B cell (primary cell): ENCODE measurements around the gene PEX12. TPM values are rescaled to one million over a fixed set of nuclear protein-coding genes. Genes with fewer than 3 reads are reported as not detected.
"Not testable (repeated sequence)": the region's sequence is repeated elsewhere in the genome, so short reads cannot be mapped to it uniquely, and the experiment has no call there.

Experiments used
- ATAC-seq: fragments of 200-7000 bp; cut with Tn5 transposase; one replicate; pipeline ENCODE4 v1.10.0; 2021; ENCODE audit warnings: low read depth, mild to moderate bottlenecking, moderate number of reproducible peaks, moderate library complexity
- CTCF ChIA-PET: fragments of 350-600 bp; sonication (Branson Sonifier 250); formaldehyde crosslinking; loops from one replicate; lab custom pipeline; 2021; ENCODE audit warnings: antibody characterized with exemption, inconsistent platforms; lab: Charles Lee
- POLR2A ChIA-PET: fragments of 350-600 bp; sonication (Branson Sonifier 250); formaldehyde crosslinking; loops from one replicate; lab custom pipeline; 2021; ENCODE audit warnings: antibody characterized with exemption; lab: Charles Lee
- DNase-seq: peaks from one replicate; pipeline ENCODE4 v3.0.0; 2013
- H2AFZ ChIP-seq: 2 replicates; pipeline ENCODE4 v1.6.1; 2012; ENCODE audit warnings: mild to moderate bottlenecking, low read depth, low read length; ENCODE audit not compliant: insufficient read depth, poor library complexity, severe bottlenecking
- H3K27ac ChIP-seq, 2 donors: 1 replicate in 1 of 2; 2 replicates in 1 of 2; pipeline ENCODE4 v1.5.1; 2012 to 2013; ENCODE audit warnings: low read length in 2 of 2, mild to moderate bottlenecking in 2 of 2, moderate library complexity in 1 of 2
- H3K27me3 ChIP-seq, 4 experiments: fragments of 200-600 bp in 1 of 4; sonication (generic) in 1 of 4; replicated peaks in 1 of 4; 1 replicate in 2 of 4; 2 replicates in 2 of 4; pipeline versions ENCODE4 v1.6.1 to v1.7.0; 2013 to 2016; ENCODE audit warnings: low read length in 3 of 4, mild to moderate bottlenecking in 2 of 4, mixed read lengths in 1 of 4, moderate library complexity in 1 of 4; ENCODE audit not compliant: insufficient read depth in 4 of 4, control insufficient read depth in 3 of 4; ENCODE audit errors: control extremely low read depth in 1 of 4
- H3K36me3 ChIP-seq, 2 experiments: replicated peaks in 1 of 2; 1 replicate in 1 of 2; 2 replicates in 1 of 2; pipeline versions ENCODE4 v1.6.1 to v1.7.1; 2013; ENCODE audit warnings: low read length in 1 of 2; ENCODE audit not compliant: insufficient read depth in 2 of 2, control insufficient read depth in 1 of 2; ENCODE audit errors: control extremely low read depth in 1 of 2, extremely low read depth in 1 of 2
- H3K4me1 ChIP-seq, 2 donors: fragments of 200-600 bp in 1 of 2; sonication (generic) in 1 of 2; 1 replicate in 1 of 2; 2 replicates in 1 of 2; pipeline versions ENCODE4 v1.5.1 to v1.6.1; 2013 to 2017; ENCODE audit warnings: low read length in 2 of 2; ENCODE audit not compliant: control insufficient read depth in 2 of 2, insufficient read depth in 2 of 2
- H3K4me2 ChIP-seq: replicated peaks from 2 replicates; pipeline ENCODE3; 2012; ENCODE audit warnings: mild to moderate bottlenecking, low read depth, low read length; ENCODE audit not compliant: poor library complexity, severe bottlenecking
- H3K4me3 ChIP-seq, 5 experiments: fragments of 200-600 bp in 1 of 5; sonication (generic) in 1 of 5; 1 replicate in 3 of 5; 2 replicates in 2 of 5; pipeline versions ENCODE4 v1.5.1 to v1.7.0; 2011 to 2016; ENCODE audit warnings: low read length in 4 of 5, mild to moderate bottlenecking in 4 of 5, low read depth in 2 of 5, control low read depth in 1 of 5, moderate library complexity in 1 of 5; ENCODE audit not compliant: insufficient read depth in 1 of 5; ENCODE audit errors: control extremely low read depth in 1 of 5, extremely low read depth in 1 of 5
- H3K79me2 ChIP-seq: fragments of 200-600 bp; sonication (generic); one replicate; pipeline ENCODE4 v1.6.0; 2016; ENCODE audit warnings: low read length; ENCODE audit not compliant: control insufficient read depth, insufficient read depth
- H3K9ac ChIP-seq: fragments of 200-600 bp; sonication (generic); 2 replicates; pipeline ENCODE4 v1.6.1; 2017; ENCODE audit warnings: mild to moderate bottlenecking, low read length, moderate library complexity
- H3K9me3 ChIP-seq, 3 donors: one replicate each; pipeline versions ENCODE4 v1.6.1 to v1.7.1; 2013; ENCODE audit warnings: low read length in 2 of 3; ENCODE audit not compliant: control insufficient read depth in 2 of 3, insufficient read depth in 1 of 3; ENCODE audit errors: control extremely low read depth in 1 of 3
- H4K20me1 ChIP-seq: 2 replicates; pipeline ENCODE4 v1.6.0; 2012; ENCODE audit warnings: mild to moderate bottlenecking, low read length; ENCODE audit not compliant: insufficient read depth, control insufficient read depth, poor library complexity, severe bottlenecking
- H3K27ac Mint-ChIP-seq: one replicate; pipeline ENCODE4 v1.8.0; 2021; ENCODE audit warnings: mixed read lengths
- H3K27me3 Mint-ChIP-seq: one replicate; pipeline ENCODE4 v1.8.0; 2021; ENCODE audit warnings: mixed read lengths
- H3K4me1 Mint-ChIP-seq: one replicate; pipeline ENCODE4 v1.8.0; 2021; ENCODE audit warnings: mixed read lengths
- H3K4me3 Mint-ChIP-seq: one replicate; pipeline ENCODE4 v1.8.0; 2021; ENCODE audit warnings: mixed read lengths
- H3K9me3 Mint-ChIP-seq: one replicate; pipeline ENCODE4 v1.8.0; 2022; ENCODE audit warnings: mixed read lengths; ENCODE audit not compliant: insufficient read depth
- CTCF ChIP-seq: fragments of 200-600 bp; IDR thresholded peaks from one replicate; pipeline ENCODE4 v1.8.0; 2022; ENCODE audit warnings: antibody characterized with exemption, mild to moderate bottlenecking
- EZH2 ChIP-seq: IDR thresholded peaks from 2 replicates; pipeline ENCODE4 v1.6.1; 2012; ENCODE audit warnings: borderline replicate concordance, low read depth, mild to moderate bottlenecking, moderate library complexity, low read length; ENCODE audit not compliant: insufficient read depth, poor library complexity, severe bottlenecking
- WGBS: methylation state at CpG from one replicate; pipeline ENCODE4 v1.1.5; 2013; ENCODE audit warnings: missing lambda C conversion rate; ENCODE audit not compliant: insufficient coverage; 5-methylcytosine and 5-hydroxymethylcytosine counted together
- intact Hi-C: fragments of 100-400 bp; cut with micrococcal nuclease; formaldehyde crosslinking; loops from one replicate; pipeline ENCODE4 v1.10.0; 2022
- polyA plus RNA-seq: library from polyadenylated mRNA; depleted of rRNA; stranded (reverse); fragments of >200 nt; gene quantifications from 2 replicates; pipeline ENCODE4 v1.2.3, GENCODE V29; 2012
- total RNA-seq, 2 donors: library from RNA; stranded (reverse); fragments of 120-200 nt in 1 of 2; gene quantifications; 1 replicate in 1 of 2; 2 replicates in 1 of 2; pipeline versions ENCODE4 v1.2.3 to v1.2.4, GENCODE V29; 2013 to 2022

PEX12 gene
- total and polyA plus RNA-seq, 2 donors (not counting 1 experiment from before 2014, with no cell fraction given): 2.6 to 5.1 TPM

GRCh38 chr17:35568561-35568960, 9.8 kb downstream of the PEX12 start:
- no peak for DNase-seq
- H3K27ac Mint-ChIP-seq: peak overlapping the region; percentile 95
- H3K4me3 Mint-ChIP-seq: peak overlapping the region; percentile 99
- H3K9ac ChIP-seq: peak overlapping the region; percentile 87
- H3K27me3 ChIP-seq: no peaks in the 10 kb centered on the region
- peak overlapping the region; percentile 76 to 98 (median 91) for H3K4me3 ChIP-seq
- peaks cover 23% of the 10 kb centered on the region for H3K4me1 Mint-ChIP-seq
- no peak for TF ChIP-seq CTCF
- TF ChIP-seq EZH2: no peak
- peak overlapping the region in 1 of 2 donors; percentile 84 for H3K27ac ChIP-seq
- peak overlapping the region; percentile 93 for H2AFZ ChIP-seq
- WGBS: 42% methylated on average over 12 of the region's 15 CpGs
- intact Hi-C loops: loop anchor here (1.0 to 5.0 kb wide), 6 partner anchors 10 to 976 kb away; partner anchors contain the start of genes AP2B1, CCT6B, GGNBP2 and PEX12
- H3K27me3 Mint-ChIP-seq: peaks cover 2% of the 10 kb centered on the region
- H3K9me3 ChIP-seq: no peaks in the 10 kb centered on the region
- H4K20me1 ChIP-seq: no peaks in the 10 kb centered on the region
- CTCF ChIA-PET: interaction anchor here (0.8 to 1.7 kb wide), 3 partner anchors 8 to 29 kb away, joined by 3 to 5 read pairs (median 3); partner anchors contain the start of gene PEX12
- peaks cover 14 to 16% of the 10 kb centered on the region in 2 donors for H3K4me1 ChIP-seq
- ATAC-seq: no peak
- H3K79me2 ChIP-seq: peaks cover 41% of the 10 kb centered on the region
- POLR2A ChIA-PET: interaction anchor here (0.6 to 2.8 kb wide), 3 partner anchors 10 to 514 kb away, joined by 3 to 29 read pairs (median 7); partner anchors contain the start of gene PEX12
- H3K4me2 ChIP-seq: peak overlapping the region; percentile 88
- no peaks in the 10 kb centered on the region for H3K36me3 ChIP-seq
- H3K9me3 Mint-ChIP-seq: no peaks in the 10 kb centered on the region

- H3K4me2 ChIP-seq: peak overlapping the region; percentile 88
- DNase-seq (no peak), ATAC-seq (no peak)
- peak overlapping the region; percentile 93 for H2AFZ ChIP-seq
- no peak overlapping the region for H3K27ac ChIP-seq
- peaks cover 14 to 16% of the 10 kb centered on the region in 2 donors for H3K4me1 ChIP-seq
- no peaks in the 10 kb centered on the region for H4K20me1 ChIP-seq
- peaks cover 2% of the 10 kb centered on the region for H3K27me3 Mint-ChIP-seq
- peak overlapping the region; percentile 57 for H3K27ac Mint-ChIP-seq
- no peak overlapping the region for H3K9ac ChIP-seq
- no peaks in the 10 kb centered on the region for H3K9me3 Mint-ChIP-seq
- H3K4me3 Mint-ChIP-seq: peak overlapping the region; percentile 99
- intact Hi-C loops: loop anchor here (5.0 kb wide), 2 partner anchors 325 to 605 kb away; partner anchors contain the start of genes CCT6B, SLFN5 and ZNF830
- WGBS: 91% methylated on average over 11 of the region's 11 CpGs
- peaks cover 40% of the 10 kb centered on the region for H3K79me2 ChIP-seq
- ChIA-PET POLR2A (interaction anchor here (2.8 kb wide), 1 partner anchor 11 kb away, joined by 29 read pairs; the partner anchor contains the start of gene PEX12), CTCF (interaction anchor here (0.6 to 1.4 kb wide), 3 partner anchors 24 to 425 kb away, joined by 3 read pairs; no protein-coding TSS in a partner anchor)
- H3K36me3 ChIP-seq: no peaks in the 10 kb centered on the region
- peaks cover 23% of the 10 kb centered on the region for H3K4me1 Mint-ChIP-seq
- H3K27me3 ChIP-seq: no peaks in the 10 kb centered on the region
- no peak for TF ChIP-seq CTCF
- no peak for TF ChIP-seq EZH2
- no peaks in the 10 kb centered on the region for H3K9me3 ChIP-seq
- peak overlapping the region in 3 of 5 experiments; percentile 79 to 98 (median 91) for H3K4me3 ChIP-seq
Measured at GRCh38 chr17:35566968-35567367, 11.4 kb downstream of the PEX12 start.

GRCh38 chr17:35563181-35563580, 15.2 kb downstream of the PEX12 start:
- H3K27ac ChIP-seq, H3K9me3 Mint-ChIP-seq, H3K4me3 ChIP-seq, H3K36me3 ChIP-seq, DNase-seq, H3K27ac Mint-ChIP-seq, H3K4me1 ChIP-seq, H3K9ac ChIP-seq, H4K20me1 ChIP-seq, H3K4me3 Mint-ChIP-seq, H3K27me3 ChIP-seq, H3K9me3 ChIP-seq, H3K4me1 Mint-ChIP-seq, H3K4me2 ChIP-seq, CTCF ChIA-PET, H2AFZ ChIP-seq, intact Hi-C loops, H3K79me2 ChIP-seq, ATAC-seq: not testable (repeated sequence)
- peaks cover 20% of the 10 kb centered on the region for H3K27me3 Mint-ChIP-seq
- no CpG with 5 or more reads among the region's 16 CpGs for WGBS
- POLR2A ChIA-PET: interaction anchor here (0.7 kb wide), 1 partner anchor 527 kb away, joined by 4 read pairs; the partner anchor contains the start of gene CCL3
